ENCODE results near the gene PAPLN. TPM values are rescaled to one million over a fixed set of nuclear protein-coding genes. Genes with fewer than 3 reads are reported as not detected.

The PAPLN gene
- total RNA-seq, 1 experiment from 2014 or later: 0.40 TPM

DNA sequence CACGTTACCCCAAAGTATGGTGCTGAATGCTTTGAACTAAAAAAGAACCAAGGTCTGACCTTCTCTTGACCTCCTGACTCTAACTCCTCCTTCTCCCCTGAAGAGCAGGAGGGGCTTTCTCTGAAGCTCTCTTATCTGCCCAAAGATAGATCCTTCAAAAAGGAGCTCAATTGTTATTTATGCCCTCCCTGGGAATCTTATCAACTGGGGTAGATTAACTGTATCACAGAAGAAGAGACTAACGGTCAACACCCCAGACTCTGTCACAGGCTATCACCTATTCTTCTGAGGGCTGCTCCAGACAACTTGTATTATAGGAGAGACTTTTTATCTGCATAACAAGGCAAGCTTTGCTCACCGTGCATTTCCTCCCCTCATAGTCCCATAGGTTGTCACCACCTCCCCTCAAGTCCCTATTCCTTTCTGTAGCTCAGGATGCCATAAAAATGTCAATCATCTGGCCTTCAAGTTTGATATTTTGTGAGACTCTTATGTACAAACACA is 86.6 kb downstream of the PAPLN start:
- DNase-seq (no peak), ATAC-seq (no peak)
- BruUV-seq (replicated peaks): no TSS peak

More for the DNA sequence above, 86.6 kb downstream of the PAPLN start:
- H3K79me2 ChIP-seq (ENCODE audit: low read length): no peaks in the 10 kb centered on the region
- no peak overlapping the region for H3K27ac ChIP-seq (ENCODE audit: low read length)
- H3K9ac ChIP-seq (ENCODE audit: low read length): no peak overlapping the region
- H3K9me3 ChIP-seq (ENCODE audit: low read length): no peaks in the 10 kb centered on the region
- ChIA-PET POLR2A (ENCODE audit: unreplicated experiment) (no interaction called here), CTCF (no interaction called here)
- no peaks in the 10 kb centered on the region for H3K36me3 ChIP-seq (ENCODE audit: low read depth, low read length)
- H3K4me3 ChIP-seq (ENCODE audit: low read length): no peak overlapping the region
- H3F3A ChIP-seq (ENCODE audit: low read length, unreplicated experiment): no peaks in the 10 kb centered on the region
- no peaks in the 10 kb centered on the region for H3K4me1 ChIP-seq (ENCODE audit: insufficient read depth, low read length)
- no peaks in the 10 kb centered on the region for H4K20me1 ChIP-seq (ENCODE audit: low read length)
- no peaks in the 10 kb centered on the region for H3K9me2 ChIP-seq (replicated peaks; ENCODE audit: low read length)
- no peak for TF ChIP-seq EZH2phosphoT487 (IDR thresholded peaks at IDR 0.05; ENCODE audit: borderline replicate concordance, low read length)
- no peak overlapping the region for H2AFZ ChIP-seq (ENCODE audit: low read length)
- intact Hi-C loops (cut with micrococcal nuclease): no loop called here
- H3K4me2 ChIP-seq (ENCODE audit: low read length): no peak overlapping the region
- H3K27me3 ChIP-seq (ENCODE audit: low read length): no peaks in the 10 kb centered on the region

Other genes starting within 250 kb of the PAPLN start
- 10.5 and 13.0 TPM in 2 replicates for gene ZFYVE1, start 210.4 kb upstream of the PAPLN start, total RNA-seq (2014; rRNA removed)
- 53.2 and 64.7 TPM in 2 replicates for gene RBM25, start 179.0 kb upstream of the PAPLN start, total RNA-seq (2014; rRNA removed)
- gene PSEN1, start 101.0 kb upstream of the PAPLN start, total RNA-seq (2014; rRNA removed): 41.4 and 43.0 TPM in 2 replicates
- 22.2 and 26.8 TPM in 2 replicates for gene NUMB, start 221.0 kb downstream of the PAPLN start, total RNA-seq (2014; rRNA removed)